Inflammatory macrophage treated with lipopolysaccharide for 1 hour (primary cell): ENCODE data around the gene HOXA11.

Source experiments
- DNase-seq, 2 donors: peaks; one replicate each; pipeline ENCODE4 v3.0.0-alpha.2; 2020 to 2022

Gene HOXA11

GRCh38 chr7:27192546-27193334 is 7.7 kb upstream of the HOXA11 start:
- DNase-seq = peak; percentile 52 to 66

DNA sequence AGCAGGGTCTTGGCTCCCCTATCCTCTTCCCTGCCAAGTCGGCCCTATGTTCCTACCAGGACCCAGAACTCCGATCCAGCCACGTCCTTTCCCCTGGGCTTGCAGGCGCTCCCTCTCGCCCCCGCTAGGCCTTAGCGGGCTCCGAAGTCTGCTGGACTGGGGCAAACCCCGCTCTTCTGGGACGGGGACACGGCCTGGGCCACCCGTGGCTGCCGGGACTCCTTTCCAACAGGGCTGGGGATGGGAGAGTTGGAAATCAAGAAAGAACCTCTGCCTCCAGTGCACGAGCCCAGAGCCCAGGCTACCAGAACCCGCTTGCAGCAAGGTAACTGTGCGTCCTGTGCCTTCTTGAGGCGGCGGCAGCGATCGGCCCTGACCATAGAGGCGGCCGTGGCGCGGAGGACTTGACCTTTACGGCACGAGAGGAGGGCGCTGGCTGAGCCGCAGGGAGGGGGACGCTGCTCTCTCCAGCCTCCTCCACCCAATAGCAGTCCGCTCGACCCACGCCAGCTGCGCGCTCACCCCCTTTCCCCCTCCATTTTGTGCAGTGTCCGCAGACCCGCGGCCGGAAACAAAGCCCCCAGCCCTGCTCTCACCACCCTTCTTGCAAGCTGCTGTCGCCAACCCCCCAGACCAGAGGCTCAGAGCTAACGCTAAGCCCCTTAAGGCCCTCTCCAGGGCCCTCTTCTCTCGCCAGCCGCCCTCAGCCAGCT is 7.0 kb upstream of the HOXA11 start:
- no peak for DNase-seq

- DNase-seq = no peak
Measured at GRCh38 chr7:27191161-27191731, 6.2 kb upstream of the HOXA11 start.

DNA sequence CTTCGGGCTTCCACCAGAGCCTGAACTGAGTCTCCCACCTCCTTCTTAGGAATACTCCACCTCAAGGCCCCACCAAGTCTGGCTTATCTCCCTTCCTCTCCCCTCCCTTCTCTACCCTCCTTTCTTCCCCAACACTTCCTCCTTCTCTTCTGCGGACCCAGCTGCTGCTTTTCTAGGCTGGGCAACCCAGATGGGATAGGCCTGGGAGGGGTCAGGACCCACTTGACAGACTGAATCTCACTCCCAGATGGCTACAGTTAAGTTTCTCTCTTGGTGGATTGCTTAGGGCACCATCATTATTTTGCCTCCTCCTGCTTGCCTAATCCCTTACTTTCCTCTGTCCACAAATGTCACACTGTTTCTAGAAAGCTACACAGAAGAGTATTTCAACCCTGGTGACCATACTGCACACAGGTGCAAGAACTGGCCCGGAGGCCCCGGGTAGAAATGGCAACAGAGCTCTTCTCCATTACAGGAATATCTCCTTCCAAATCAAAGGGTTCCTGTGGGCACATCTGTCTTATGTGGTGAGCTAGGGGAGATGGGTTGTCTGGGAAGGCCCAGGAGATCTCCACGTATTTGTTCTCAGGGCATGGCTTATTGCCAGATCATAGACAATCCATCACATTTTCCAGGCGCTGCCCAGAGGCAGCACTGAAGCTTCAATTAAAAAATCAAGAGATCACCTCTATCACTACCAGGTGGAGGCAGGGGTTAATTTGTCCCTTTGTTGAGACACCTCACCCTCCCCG is 5.1 kb upstream of the HOXA11 start:
- DNase-seq = no peak

GRCh38 chr7:27189295-27189996 is 4.4 kb upstream of the HOXA11 start:
- DNase-seq = no peak

GRCh38 chr7:27188386-27189294 is 3.6 kb upstream of the HOXA11 start:
- DNase-seq = no peak

DNA sequence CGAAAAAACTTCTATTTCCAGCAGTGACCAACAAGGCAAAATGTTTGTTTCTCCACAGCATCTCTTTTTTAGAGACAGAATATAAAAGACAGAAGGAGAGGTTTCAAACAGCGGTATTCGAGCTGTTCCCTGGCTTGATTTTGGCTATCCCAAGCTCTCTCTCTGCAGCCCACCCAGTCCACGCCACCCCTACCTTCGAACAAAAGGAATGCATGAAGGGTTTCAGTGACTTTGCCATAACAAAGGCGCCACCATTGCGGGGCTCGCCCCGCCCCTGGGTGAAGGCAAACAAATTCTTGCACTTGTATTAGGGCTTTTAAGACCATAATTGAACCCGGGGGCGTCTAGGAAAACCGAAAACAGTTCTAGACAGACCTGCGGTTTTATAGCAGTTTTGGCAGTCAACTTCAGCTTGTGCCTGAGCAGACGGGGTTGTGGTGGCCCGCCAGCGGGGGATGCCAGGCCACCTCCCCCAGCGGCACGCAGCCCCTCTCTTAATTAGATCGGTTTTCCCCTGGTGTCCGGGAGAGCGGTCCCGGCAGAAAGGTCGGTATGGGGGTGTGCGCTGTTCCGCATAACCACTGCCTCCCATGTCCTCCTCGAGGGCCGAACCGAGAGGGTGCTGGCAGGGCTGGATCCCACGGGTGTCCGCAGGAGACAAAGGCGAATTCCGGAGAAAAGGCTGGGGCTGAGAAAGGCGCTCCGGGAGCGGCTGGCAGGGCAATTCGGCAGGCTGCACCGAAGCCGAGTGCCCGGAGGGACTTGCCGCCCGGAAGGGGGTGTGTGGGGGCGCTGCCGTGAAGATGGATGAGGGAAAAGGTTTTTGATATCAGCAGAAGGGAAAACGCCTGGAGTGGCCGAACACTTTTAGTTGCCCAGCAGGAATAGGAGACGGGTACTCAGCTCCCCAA is 2.7 kb upstream of the HOXA11 start:
- DNase-seq = no peak

GRCh38 chr7:27186668-27187474 is 1.8 kb upstream of the HOXA11 start:
- DNase-seq = no peak

DNA sequence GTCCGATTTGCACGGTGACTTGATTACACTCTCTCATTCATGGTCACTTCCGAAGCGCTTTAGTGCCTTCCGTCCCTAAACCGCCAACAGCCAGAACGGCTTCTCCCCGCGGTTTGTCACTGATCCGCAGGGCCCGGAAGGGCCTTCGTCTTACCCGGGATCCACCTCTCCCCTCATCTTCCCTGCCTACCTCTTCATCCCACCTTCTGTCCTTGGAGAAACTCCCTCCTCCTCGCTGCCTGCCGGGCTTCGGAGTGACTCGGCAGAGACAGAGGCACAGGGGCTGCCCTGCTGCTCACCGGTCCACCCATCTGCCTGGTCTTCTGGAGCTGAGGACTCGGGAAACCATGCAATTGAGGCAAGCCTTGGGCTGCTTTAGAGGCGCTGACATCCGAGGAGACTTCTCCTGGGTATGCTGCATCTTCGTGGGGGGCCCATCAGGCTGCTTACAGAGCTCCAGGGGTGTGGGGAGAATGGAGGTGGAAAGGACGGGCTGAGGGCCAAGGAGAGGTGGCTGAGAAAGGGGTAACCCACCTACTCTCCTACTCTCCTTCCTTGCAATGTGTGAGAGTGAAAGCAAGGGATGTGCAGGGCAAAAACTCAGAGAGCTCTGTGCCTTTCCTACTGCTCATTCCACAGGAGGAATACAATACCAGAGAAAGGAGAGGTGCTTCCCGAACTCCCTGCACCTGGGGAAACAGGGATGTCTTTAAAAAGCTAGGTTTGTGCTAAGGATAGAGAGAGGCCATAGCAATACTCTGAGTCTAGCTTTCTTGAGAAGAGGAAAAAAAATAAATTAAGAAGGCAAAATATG is 1.0 kb upstream of the HOXA11 start:
- no peak for DNase-seq

GRCh38 chr7:27184337-27185012 is 557 bp downstream of the HOXA11 start:
- no peak for DNase-seq

- DNase-seq = no peak
Measured at GRCh38 chr7:27183682-27184336, 1.2 kb downstream of the HOXA11 start.

DNA sequence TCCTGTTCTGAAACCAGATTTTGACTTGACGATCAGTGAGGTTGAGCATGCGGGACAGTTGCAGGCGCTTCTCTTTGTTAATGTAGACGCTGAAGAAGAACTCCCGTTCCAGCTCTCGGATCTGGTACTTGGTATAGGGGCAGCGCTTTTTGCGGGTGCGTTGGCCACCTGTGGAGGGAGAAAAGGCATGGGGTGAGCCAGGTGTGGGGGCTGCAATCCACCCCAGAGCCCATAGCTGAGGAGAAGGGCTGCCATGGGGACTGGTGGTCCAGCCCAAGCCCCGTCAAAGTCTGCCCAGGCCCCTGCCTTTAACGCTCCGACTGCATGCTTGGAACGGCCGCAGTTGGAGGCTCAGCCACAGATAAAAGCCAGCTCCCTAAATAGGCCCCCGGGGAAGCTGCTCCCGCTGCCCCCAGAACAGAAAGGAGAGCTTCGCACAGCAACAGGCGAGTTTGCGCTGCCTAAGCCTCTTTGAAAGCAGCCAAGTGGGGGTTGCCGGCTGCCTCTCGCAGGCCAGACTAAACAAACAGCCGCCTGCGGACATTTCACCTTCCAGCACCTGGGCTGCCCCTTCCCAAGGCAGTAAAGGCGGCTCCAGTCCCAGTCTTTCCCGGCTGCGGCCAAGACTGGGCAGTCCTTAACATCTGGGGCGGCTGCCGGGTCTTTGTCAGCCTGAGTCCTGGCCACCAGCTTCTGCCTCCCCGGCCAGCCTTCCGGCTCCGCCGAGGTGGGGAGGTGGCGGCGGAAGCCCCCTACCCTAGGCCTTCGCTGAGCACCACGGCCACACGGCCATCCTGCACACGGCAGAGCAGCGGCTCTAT is 2.0 kb downstream of the HOXA11 start:
- no peak for DNase-seq

GRCh38 chr7:27182285-27182841 is 2.7 kb downstream of the HOXA11 start:
- DNase-seq = no peak

DNA sequence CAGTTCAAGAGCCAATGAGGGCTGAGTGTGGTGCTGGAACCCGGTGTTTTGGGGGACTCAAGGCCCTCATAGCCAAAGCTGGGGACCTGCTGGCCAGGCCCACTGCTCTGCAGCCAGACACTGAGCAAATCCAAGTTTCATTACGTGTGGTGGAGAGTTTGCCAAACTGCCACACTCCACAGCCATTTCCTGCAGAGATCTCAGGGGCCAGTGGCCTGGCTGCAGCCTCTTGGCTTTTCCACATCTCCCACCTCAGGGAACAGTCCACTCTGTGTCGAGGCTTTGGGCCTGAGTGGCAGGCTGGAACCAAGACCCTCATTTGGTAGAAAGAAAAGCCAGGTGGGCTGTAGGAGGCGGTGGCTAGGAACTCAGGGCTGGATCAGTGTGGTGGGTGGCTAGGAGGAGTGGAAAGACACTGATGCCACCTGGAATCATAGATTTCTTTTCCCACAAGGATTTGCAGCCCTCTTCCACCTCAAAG is 3.2 kb downstream of the HOXA11 start:
- no peak for DNase-seq

DNA sequence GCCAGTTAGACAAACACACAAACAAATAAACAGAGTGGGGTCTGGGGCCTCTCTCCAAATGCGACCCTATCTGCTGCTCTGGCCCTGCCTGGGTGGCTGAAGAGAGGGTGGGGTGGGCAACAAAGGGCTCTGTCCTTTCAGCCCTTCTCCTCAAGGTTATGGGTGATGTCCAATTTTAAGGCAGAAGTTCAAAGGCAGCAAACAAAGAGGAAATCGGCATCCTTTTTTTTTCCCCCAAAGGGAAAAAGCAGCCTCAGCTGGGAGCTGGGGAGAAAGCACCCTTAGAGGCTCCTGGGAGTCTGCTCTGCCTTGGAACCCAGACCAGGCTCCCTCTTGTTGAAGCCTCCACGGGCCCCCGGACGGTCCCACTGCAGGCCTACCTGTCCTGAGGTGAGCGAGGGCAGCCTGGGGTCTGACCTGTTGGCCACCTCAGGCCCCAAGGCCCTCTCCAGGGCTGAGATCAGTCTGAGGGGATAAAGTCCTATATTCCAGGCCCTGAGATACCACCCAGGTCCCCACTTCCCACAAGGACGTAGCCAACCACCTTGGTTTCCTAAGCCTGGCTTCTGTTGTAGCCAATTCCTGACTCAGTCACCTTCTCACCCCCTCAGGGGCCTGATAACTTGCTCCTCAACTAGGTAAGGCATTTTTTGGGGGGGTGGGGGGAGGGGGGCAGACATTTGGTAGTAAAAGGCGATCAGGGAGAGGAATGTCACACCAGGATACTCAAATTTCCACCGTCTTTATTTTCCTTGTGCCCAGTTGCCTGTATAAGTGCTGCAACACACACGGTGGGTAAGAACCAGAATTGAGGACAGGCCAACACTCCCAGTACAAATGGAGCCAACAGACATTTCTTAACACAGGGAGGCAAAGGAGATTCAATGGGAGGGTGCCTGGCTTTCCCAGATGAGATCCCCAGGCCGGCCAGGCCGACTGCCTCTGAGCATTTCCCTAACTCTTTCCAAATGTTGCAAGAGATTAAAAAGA is 4.3 kb downstream of the HOXA11 start:
- no peak for DNase-seq
